GM21825 (cell line): Measurements from ENCODE around the gene ACACB.
"Not testable (repeated sequence)": the region's sequence is repeated elsewhere in the genome, so short reads cannot be mapped to it uniquely, and the experiment has no call there.

Source experiments
- ATAC-seq: cut with Tn5 transposase; IDR thresholded peaks from one replicate; pipeline ENCODE4 v1.9.1; 2021; ENCODE audit warnings: mild to moderate bottlenecking, moderate library complexity; ENCODE audit not compliant: unreplicated experiment

ACACB gene

GRCh38 chr12:109139360-109139759, 23.0 kb downstream of the ACACB start:
- no peak for ATAC-seq

- ATAC-seq, result no peak
These were observed 23.4 kb downstream of the ACACB start for GRCh38 chr12:109139791-109140190.

- ATAC-seq, result no peak
These were observed 24.2 kb downstream of the ACACB start for GRCh38 chr12:109140560-109140959.

- ATAC-seq, result no peak
These were observed 27.8 kb downstream of the ACACB start for GRCh38 chr12:109144224-109144623.

GRCh38 chr12:109147126-109147525, 30.7 kb downstream of the ACACB start:
- ATAC-seq, result not testable (repeated sequence)

GRCh38 chr12:109147954-109148353, 31.6 kb downstream of the ACACB start:
- ATAC-seq, result no peak

- ATAC-seq, result no peak
These were observed 33.8 kb downstream of the ACACB start for GRCh38 chr12:109150124-109150640.

- no peak for ATAC-seq
These were observed 35.1 kb downstream of the ACACB start for GRCh38 chr12:109151457-109151856.

GRCh38 chr12:109153821-109154441, 37.5 kb downstream of the ACACB start:
- ATAC-seq, result no peak

GRCh38 chr12:109154451-109155438, 38.4 kb downstream of the ACACB start:
- peak; percentile 91 for ATAC-seq

GRCh38 chr12:109156036-109156435, 39.6 kb downstream of the ACACB start:
- no peak for ATAC-seq

- ATAC-seq, result no peak
These were observed 40.2 kb downstream of the ACACB start for GRCh38 chr12:109156586-109156985.

- ATAC-seq, result no peak
These were observed 41.6 kb downstream of the ACACB start for GRCh38 chr12:109157986-109158385.

- no peak for ATAC-seq
These were observed 44.0 kb downstream of the ACACB start for GRCh38 chr12:109160433-109160832.

- no peak for ATAC-seq
These were observed 44.5 kb downstream of the ACACB start for GRCh38 chr12:109160873-109161272.

GRCh38 chr12:109162551-109162950, 46.2 kb downstream of the ACACB start:
- ATAC-seq, result no peak

GRCh38 chr12:109163167-109163566, 46.8 kb downstream of the ACACB start:
- ATAC-seq, result no peak

- no peak for ATAC-seq
These were observed 49.2 kb downstream of the ACACB start for GRCh38 chr12:109165599-109165998.

GRCh38 chr12:109166371-109166770, 50.0 kb downstream of the ACACB start:
- ATAC-seq, result no peak

GRCh38 chr12:109167781-109168180, 51.4 kb downstream of the ACACB start:
- ATAC-seq, result no peak

- ATAC-seq, result no peak
These were observed 52.9 kb downstream of the ACACB start for GRCh38 chr12:109169262-109169661.

GRCh38 chr12:109169686-109170085, 53.3 kb downstream of the ACACB start:
- no peak for ATAC-seq
